ENCODE measurements around the gene ARHGAP44. TPM values are rescaled to one million over a fixed set of nuclear protein-coding genes. Genes with fewer than 3 reads are reported as not detected.

Gene ARHGAP44
- total RNA-seq, 1 donor from 2014 or later = 19.3 TPM

DNA sequence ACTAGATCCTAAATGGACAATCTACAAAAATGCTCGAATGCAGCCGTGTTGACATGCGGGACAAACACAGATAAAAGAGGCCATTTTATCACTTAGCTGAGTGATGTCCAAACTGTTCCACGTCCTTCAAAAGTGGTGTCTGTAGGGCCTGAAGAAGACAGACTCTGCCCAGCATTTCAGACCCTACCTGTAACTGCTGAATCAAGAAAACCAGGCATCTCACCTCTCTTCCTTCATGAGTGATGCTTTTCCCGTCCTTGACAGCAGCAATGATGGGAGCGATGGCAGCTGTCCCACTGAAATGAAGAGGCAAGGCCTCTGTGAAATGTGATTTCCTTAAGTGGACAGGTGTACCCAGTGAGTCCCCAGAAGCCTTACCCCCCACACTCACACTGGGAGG, 216.2 kb downstream of the ARHGAP44 start:
- TF ChIP-seq, protein P1, sequence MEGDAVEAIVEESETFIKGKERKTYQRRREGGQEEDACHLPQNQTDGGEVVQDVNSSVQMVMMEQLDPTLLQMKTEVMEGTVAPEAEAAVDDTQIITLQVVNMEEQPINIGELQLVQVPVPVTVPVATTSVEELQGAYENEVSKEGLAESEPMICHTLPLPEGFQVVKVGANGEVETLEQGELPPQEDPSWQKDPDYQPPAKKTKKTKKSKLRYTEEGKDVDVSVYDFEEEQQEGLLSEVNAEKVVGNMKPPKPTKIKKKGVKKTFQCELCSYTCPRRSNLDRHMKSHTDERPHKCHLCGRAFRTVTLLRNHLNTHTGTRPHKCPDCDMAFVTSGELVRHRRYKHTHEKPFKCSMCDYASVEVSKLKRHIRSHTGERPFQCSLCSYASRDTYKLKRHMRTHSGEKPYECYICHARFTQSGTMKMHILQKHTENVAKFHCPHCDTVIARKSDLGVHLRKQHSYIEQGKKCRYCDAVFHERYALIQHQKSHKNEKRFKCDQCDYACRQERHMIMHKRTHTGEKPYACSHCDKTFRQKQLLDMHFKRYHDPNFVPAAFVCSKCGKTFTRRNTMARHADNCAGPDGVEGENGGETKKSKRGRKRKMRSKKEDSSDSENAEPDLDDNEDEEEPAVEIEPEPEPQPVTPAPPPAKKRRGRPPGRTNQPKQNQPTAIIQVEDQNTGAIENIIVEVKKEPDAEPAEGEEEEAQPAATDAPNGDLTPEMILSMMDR (IDR thresholded peaks at IDR 0.05) = no peak

DNA sequence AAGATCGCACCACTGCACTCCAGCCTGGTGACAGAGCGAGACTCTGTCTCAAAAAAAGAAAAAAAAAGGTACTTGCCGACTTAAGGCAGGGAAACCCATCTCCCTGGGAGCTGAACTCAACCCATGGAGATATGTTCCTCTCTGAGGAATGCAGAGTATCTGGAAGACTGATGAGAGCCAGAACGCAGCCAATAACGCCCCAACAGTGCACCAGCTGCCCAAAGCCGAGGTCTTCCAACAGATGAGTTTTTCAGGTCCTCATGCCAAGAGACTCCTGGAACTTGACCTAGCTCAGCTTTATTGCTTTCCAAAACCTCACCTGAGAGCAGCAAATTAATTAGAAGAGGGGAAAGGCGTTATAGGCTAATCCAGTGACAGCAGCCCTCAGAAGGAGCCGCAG, 219.2 kb downstream of the ARHGAP44 start:
- intact Hi-C loops (cut with DNase I) = loop anchor here (10.0 kb wide), 1 partner anchor 244 kb away; no protein-coding TSS in a partner anchor
- H3K27ac ChIP-seq = no peak overlapping the region
- TF ChIP-seq, protein P1 (IDR thresholded peaks at IDR 0.05) = no peak
- H3K4me1 ChIP-seq = no peaks in the 10 kb centered on the region
- no peaks in the 10 kb centered on the region for H3K9me3 ChIP-seq
- no peak overlapping the region for H3K4me3 ChIP-seq
- peaks cover 81 to 91% of the 10 kb centered on the region in 2 donors for H3K36me3 ChIP-seq
- no peaks in the 10 kb centered on the region for H3K27me3 ChIP-seq
- no peak for DNase-seq (ENCODE audit: low spot score in 2 of 2)

More for the DNA sequence above, 216.2 kb downstream of the ARHGAP44 start:
- H3K4me1 ChIP-seq = no peaks in the 10 kb centered on the region
- intact Hi-C loops (cut with DNase I) = loop anchor here (10.0 kb wide), 1 partner anchor 241 kb away; no protein-coding TSS in a partner anchor
- DNase-seq (ENCODE audit: low spot score in 2 of 2) = no peak
- H3K4me3 ChIP-seq = no peak overlapping the region
- no peaks in the 10 kb centered on the region for H3K27me3 ChIP-seq
- H3K36me3 ChIP-seq = peaks cover 77 to 89% of the 10 kb centered on the region in 2 donors
- H3K9me3 ChIP-seq = no peaks in the 10 kb centered on the region
- H3K27ac ChIP-seq = no peak overlapping the region

- H3K4me1 ChIP-seq = no peaks in the 10 kb centered on the region
- H3K9me3 ChIP-seq = no peaks in the 10 kb centered on the region
- intact Hi-C loops (cut with DNase I) = loop anchor here (10.0 kb wide), 4 partner anchors 226 to 1054 kb away; partner anchors contain the start of genes ARHGAP44, COX10, MAP2K4 and MYOCD
- H3K27ac ChIP-seq = no peak overlapping the region
- no peak for DNase-seq (ENCODE audit: low spot score in 2 of 2)
- no peak overlapping the region for H3K4me3 ChIP-seq
- TF ChIP-seq, protein P1 (IDR thresholded peaks at IDR 0.05) = no peak
- peaks cover 83 to 93% of the 10 kb centered on the region in 2 donors for H3K36me3 ChIP-seq
- no peaks in the 10 kb centered on the region for H3K27me3 ChIP-seq
Observed at GRCh38 chr17:13010959-13011358, 221.7 kb downstream of the ARHGAP44 start.

- intact Hi-C loops (cut with DNase I) = loop anchor here (10.0 kb wide), 4 partner anchors 230 to 1050 kb away; partner anchors contain the start of genes ARHGAP44, COX10, MAP2K4 and MYOCD
- TF ChIP-seq, protein P1 (IDR thresholded peaks at IDR 0.05) = no peak
- Histone ChIP-seq H3K9me3 (no peaks in the 10 kb centered on the region), H3K27me3 (no peaks in the 10 kb centered on the region), H3K4me1 (peaks cover 0 to 14% of the 10 kb centered on the region in 2 donors), H3K36me3 (peaks cover 58 to 65% of the 10 kb centered on the region in 2 donors), H3K4me3 (no peak overlapping the region), H3K27ac (no peak overlapping the region)
- DNase-seq (ENCODE audit: low spot score in 2 of 2) = peak in 1 of 2 donors; percentile 50
Observed at GRCh38 chr17:13014801-13015200, 225.5 kb downstream of the ARHGAP44 start.

DNA sequence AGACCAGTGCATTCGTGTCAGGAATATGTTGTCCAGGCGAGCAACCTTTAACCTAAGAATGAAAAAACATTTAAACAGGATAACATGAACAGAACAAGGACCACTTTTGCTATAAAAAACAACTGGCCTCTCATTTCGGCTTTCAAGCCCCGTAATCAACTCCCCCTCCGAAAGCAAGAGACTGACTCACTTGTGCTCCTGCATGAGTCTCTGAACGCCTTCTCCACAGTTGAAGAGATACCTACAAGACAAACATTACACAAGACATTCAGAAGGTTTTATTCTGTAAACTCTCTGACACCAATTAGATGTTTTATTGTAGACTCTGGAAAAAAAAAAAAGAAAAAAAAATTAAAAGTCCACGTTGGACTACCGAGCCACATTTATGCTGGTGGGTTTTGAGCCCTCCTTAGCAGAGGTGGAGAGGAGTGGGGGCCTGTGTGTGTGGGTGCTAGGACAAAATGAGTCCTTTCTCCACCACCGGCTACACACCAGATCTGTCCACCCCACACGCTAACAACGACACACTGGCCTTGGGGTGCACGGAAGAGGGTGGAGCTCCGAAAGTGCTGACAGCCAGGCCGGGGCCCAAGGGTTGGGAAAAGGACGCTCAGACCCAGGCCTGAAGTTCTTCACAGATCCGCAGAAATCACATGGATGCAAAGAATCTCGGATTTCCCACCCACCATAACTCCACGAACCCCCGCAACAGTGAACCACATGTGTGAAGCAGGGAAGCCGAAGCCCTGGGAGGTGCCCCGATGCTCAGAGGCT, 227.8 kb downstream of the ARHGAP44 start:
- TF ChIP-seq, protein P1 (IDR thresholded peaks at IDR 0.05) = no peak
- H3K36me3 ChIP-seq = peaks cover 36 to 42% of the 10 kb centered on the region in 2 donors
- no peaks in the 10 kb centered on the region for H3K27me3 ChIP-seq
- DNase-seq (ENCODE audit: low spot score in 2 of 2) = no peak
- H3K4me1 ChIP-seq = peaks cover 0 to 14% of the 10 kb centered on the region in 2 donors
- H3K27ac ChIP-seq = peak overlapping the region; percentile 77
- H3K4me3 ChIP-seq = peak overlapping the region; percentile 98 to 99
- intact Hi-C loops (cut with DNase I) = loop anchor here (10.0 kb wide), 4 partner anchors 232 to 1048 kb away; partner anchors contain the start of genes ARHGAP44, COX10, MAP2K4 and MYOCD
- no peaks in the 10 kb centered on the region for H3K9me3 ChIP-seq
